Astrocyte of the spinal cord (primary cell): Measurements from ENCODE around the gene QSOX1.
"Not testable (repeated sequence)": the region's sequence is repeated elsewhere in the genome, so short reads cannot be mapped to it uniquely, and the experiment has no call there.

Experiments
- DNase-seq: peaks from one replicate; pipeline ENCODE4 v3.0.0; 2011; ENCODE audit warnings: low read depth, low spot score
- H3K4me3 ChIP-seq: 2 replicates; pipeline ENCODE4 v1.5.1; 2011; ENCODE audit warnings: low read depth, mild to moderate bottlenecking, low read length, moderate library complexity
- CTCF ChIP-seq: IDR thresholded peaks from 2 replicates; pipeline ENCODE4 v1.5.1; 2012; ENCODE audit warnings: low read depth, mild to moderate bottlenecking, low read length, inconsistent platforms
- in situ Hi-C: cut with HindIII; loops from 2 replicates; pipeline ENCODE4 v1.10.0; 2017; ENCODE audit warnings: low sequenced_read_pairs

The QSOX1 gene

DNA sequence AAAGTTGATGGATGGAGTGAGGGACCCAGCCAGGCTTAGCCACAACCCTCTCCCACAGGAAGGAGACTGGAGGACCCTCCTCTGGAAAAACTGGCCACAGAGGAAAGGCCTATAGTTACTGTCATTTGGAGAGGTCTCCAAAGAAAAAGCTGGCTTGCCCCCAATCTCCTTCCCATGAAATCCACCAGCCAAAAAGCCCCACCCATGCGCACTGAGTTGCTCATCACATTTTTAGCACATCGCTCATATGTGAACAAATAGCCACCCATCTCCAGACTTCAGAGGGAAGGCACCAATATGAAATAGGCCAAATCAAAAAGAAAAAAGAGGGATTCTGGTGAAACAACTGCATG is 36.9 kb upstream of the QSOX1 start:
- in situ Hi-C loops, result no loop called here
- no peak for TF ChIP-seq CTCF
- H3K4me3 ChIP-seq, result no peak overlapping the region
- DNase-seq, result peak; percentile 56

- TF ChIP-seq CTCF, result no peak
- no peak for DNase-seq
- H3K4me3 ChIP-seq, result no peak overlapping the region
- in situ Hi-C loops, result no loop called here
These were observed 34.8 kb upstream of the QSOX1 start for GRCh38 chr1:180119837-180120236.

DNA sequence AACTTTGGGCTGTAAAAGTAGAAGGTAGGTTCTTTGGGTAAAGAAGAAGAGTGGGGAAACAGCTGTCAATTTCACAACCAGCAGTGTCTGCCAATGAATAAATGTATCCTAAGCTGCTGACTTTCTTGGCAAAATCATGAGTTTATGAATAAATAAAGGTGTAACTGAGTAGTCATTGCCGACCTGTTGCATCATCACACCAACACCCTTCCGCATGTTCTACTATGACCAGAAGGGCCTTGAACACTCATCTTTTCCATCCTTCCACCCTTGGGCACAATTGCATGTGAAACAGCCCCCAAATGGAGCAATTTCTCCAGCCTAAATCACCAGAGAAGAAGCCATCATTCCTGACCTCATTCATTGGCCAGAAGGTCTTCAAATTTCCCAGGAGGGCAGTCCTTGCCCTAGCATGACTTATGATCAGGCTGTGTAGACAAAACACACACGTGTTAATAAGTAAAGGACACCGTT is 31.2 kb upstream of the QSOX1 start:
- no peak overlapping the region for H3K4me3 ChIP-seq
- no peak for DNase-seq
- in situ Hi-C loops, result no loop called here
- no peak for TF ChIP-seq CTCF

GRCh38 chr1:180130651-180131050 is 24.0 kb upstream of the QSOX1 start:
- TF ChIP-seq CTCF, result no peak
- DNase-seq, result no peak
- in situ Hi-C loops, result no loop called here
- no peak overlapping the region for H3K4me3 ChIP-seq

GRCh38 chr1:180131510-180131909 is 23.2 kb upstream of the QSOX1 start:
- H3K4me3 ChIP-seq, result no peak overlapping the region
- in situ Hi-C loops, result no loop called here
- no peak for TF ChIP-seq CTCF
- peak; percentile 80 for DNase-seq

- no peak for TF ChIP-seq CTCF
- in situ Hi-C loops, result no loop called here
- no peak overlapping the region for H3K4me3 ChIP-seq
- DNase-seq, result no peak
These were observed 21.5 kb upstream of the QSOX1 start for GRCh38 chr1:180133193-180133592.

DNA sequence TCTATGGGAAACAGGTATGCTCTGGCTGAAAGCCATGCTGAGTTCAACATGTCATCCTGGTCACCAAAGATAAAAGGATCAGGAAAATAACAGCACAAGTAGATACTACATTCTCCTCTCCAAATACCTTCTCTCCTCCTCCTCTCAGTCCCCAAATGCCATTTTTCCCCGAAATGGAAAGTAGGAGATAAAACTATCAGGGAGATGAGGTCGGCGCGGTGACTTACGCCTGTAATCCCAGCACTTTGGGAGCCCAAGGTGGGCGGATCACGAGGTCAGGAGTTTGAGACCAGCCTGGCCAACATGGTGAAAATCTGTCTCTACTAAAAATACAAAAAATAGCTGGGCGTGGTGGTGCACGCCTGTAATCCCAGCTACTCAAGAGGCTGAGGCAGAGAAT is 21.0 kb upstream of the QSOX1 start:
- H3K4me3 ChIP-seq, in situ Hi-C loops, DNase-seq: not testable (repeated sequence)
